PC-9 (cell line): ENCODE measurements around the gene C7orf25. TPM values are rescaled to one million over a fixed set of nuclear protein-coding genes. Genes with fewer than 3 reads are reported as not detected.

Experiments
- BruUV-seq: library from RNA; stranded (reverse); fragments of 400-500 nt; replicated peaks from 2 replicates; lab custom pipeline; 2021; lab: Mats Ljungman, UMichigan
- CTCF ChIA-PET: fragments of 300-600 bp; sonication (Branson Sonifier 250); formaldehyde crosslinking; loops from one replicate; lab custom pipeline; 2022; ENCODE audit warnings: antibody characterized with exemption; lab: Charles Lee
- POLR2A ChIA-PET: fragments of 300-600 bp; sonication (Branson Sonifier 250); formaldehyde crosslinking; loops from one replicate; lab custom pipeline; 2022; ENCODE audit warnings: antibody characterized with exemption; ENCODE audit not compliant: unreplicated experiment; lab: Charles Lee
- DNase-seq, 2 experiments: peaks; one replicate each; pipeline versions ENCODE4 v3.0.0 to v3.0.0-alpha.2; 2015 to 2022; ENCODE audit warnings: mixed read lengths in 1 of 2
- H2AFZ ChIP-seq: fragments of 200-600 bp; sonication (generic); 2 replicates; pipeline ENCODE4 v1.8.1; 2017; ENCODE audit warnings: antibody characterized with exemption
- H3F3A ChIP-seq: fragments of 200-600 bp; sonication (generic); 2 replicates; pipeline ENCODE4 v1.8.1; 2017; ENCODE audit warnings: antibody characterized with exemption, mild to moderate bottlenecking, low read depth; ENCODE audit not compliant: insufficient read depth
- H3K27ac ChIP-seq: fragments of 200-600 bp; sonication (generic); 2 replicates; pipeline ENCODE4 v1.6.1; 2016; ENCODE audit warnings: mixed run types
- H3K27me3 ChIP-seq: fragments of 200-600 bp; sonication (generic); 2 replicates; pipeline ENCODE4 v1.6.1; 2016; ENCODE audit warnings: low read depth, mixed run types; ENCODE audit not compliant: insufficient read depth
- H3K36me3 ChIP-seq: fragments of 200-600 bp; sonication (generic); 2 replicates; pipeline ENCODE4 v1.6.1; 2016; ENCODE audit warnings: low read depth, mixed run types
- H3K4me1 ChIP-seq: fragments of 200-600 bp; sonication (generic); replicated peaks from 2 replicates; pipeline ENCODE4 v1.6.1; 2016; ENCODE audit warnings: mixed run types; ENCODE audit not compliant: insufficient read depth
- H3K4me2 ChIP-seq: fragments of 200-600 bp; sonication (generic); 2 replicates; pipeline ENCODE4 v1.6.1; 2017; ENCODE audit warnings: mixed run types
- H3K4me3 ChIP-seq: fragments of 200-600 bp; sonication (generic); 2 replicates; pipeline ENCODE4 v1.6.1; 2016; ENCODE audit warnings: mixed run types
- H3K79me2 ChIP-seq: fragments of 200-600 bp; sonication (generic); 2 replicates; pipeline ENCODE4 v1.6.1; 2017; ENCODE audit warnings: low read depth, mixed run types
- H3K9me2 ChIP-seq: fragments of 200-600 bp; sonication (generic); 2 replicates; pipeline ENCODE4 v1.8.1; 2017; ENCODE audit warnings: mild to moderate bottlenecking; ENCODE audit not compliant: insufficient read depth
- H3K9me3 ChIP-seq: fragments of 200-600 bp; sonication (generic); 2 replicates; pipeline ENCODE4 v1.8.1; 2016; ENCODE audit warnings: low read depth; ENCODE audit not compliant: insufficient read depth
- H4K20me1 ChIP-seq: fragments of 200-600 bp; sonication (generic); 2 replicates; pipeline ENCODE4 v1.8.1; 2017; ENCODE audit not compliant: insufficient read depth
- EZH2 ChIP-seq: fragments of 200-600 bp; sonication (generic); IDR thresholded peaks from 2 replicates; pipeline ENCODE4 v1.8.0; 2017; ENCODE audit warnings: antibody characterized with exemption, low read depth
- intact Hi-C: fragments of 100-400 bp; cut with micrococcal nuclease; formaldehyde crosslinking; loops from one replicate; pipeline ENCODE4 v1.10.0; 2022; ENCODE audit not compliant: unreplicated experiment
- total RNA-seq: library from RNA; stranded (reverse); gene quantifications from 2 replicates; pipeline ENCODE4 v1.2.3, GENCODE V29; 2021
- TF ChIP-seq, protein P1 (sequence below): fragments of 200-600 bp; sonication (generic); conservative IDR thresholded peaks from 2 replicates; pipeline ENCODE4 v1.6.1; 2017; ENCODE audit warnings: mixed run types, antibody characterized with exemption, mild to moderate bottlenecking, moderate library complexity

The C7orf25 gene
- total RNA-seq, 1 experiment from 2014 or later, result 7.3 TPM

DNA sequence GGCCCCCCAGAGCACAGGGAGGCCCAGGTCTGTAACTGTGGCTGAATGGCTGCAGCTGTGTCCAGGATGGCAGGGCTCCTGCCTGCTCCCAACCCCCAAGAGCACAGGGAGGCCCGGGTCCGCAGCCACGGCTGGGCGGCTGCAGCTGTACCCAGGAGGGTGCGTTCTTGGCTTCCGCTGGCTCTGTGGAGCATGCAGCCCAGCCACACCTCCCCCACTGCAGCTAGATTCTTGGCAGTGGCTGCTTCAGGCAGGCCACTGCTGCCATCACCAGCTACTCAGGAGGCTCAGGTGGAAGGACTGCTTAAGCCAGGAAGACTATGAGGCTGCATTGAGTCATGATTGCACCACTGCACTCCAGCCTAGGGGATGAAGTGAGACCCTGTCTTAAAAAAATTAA is 27.9 kb downstream of the C7orf25 start:
- Histone ChIP-seq H3K4me3 (no peak overlapping the region), H3K27ac (no peak overlapping the region), H3K79me2 (no peaks in the 10 kb centered on the region), H2AFZ (no peak overlapping the region), H3F3A (peaks cover 22% of the 10 kb centered on the region), H3K4me1 (peaks cover 25% of the 10 kb centered on the region), H3K9me2 (no peaks in the 10 kb centered on the region), H3K27me3 (no peaks in the 10 kb centered on the region), H4K20me1 (no peaks in the 10 kb centered on the region), H3K9me3 (no peaks in the 10 kb centered on the region), H3K36me3 (no peaks in the 10 kb centered on the region), H3K4me2 (no peak overlapping the region)
- peak in 1 of 2 experiments; percentile 68 for DNase-seq
- TF ChIP-seq, protein P1, sequence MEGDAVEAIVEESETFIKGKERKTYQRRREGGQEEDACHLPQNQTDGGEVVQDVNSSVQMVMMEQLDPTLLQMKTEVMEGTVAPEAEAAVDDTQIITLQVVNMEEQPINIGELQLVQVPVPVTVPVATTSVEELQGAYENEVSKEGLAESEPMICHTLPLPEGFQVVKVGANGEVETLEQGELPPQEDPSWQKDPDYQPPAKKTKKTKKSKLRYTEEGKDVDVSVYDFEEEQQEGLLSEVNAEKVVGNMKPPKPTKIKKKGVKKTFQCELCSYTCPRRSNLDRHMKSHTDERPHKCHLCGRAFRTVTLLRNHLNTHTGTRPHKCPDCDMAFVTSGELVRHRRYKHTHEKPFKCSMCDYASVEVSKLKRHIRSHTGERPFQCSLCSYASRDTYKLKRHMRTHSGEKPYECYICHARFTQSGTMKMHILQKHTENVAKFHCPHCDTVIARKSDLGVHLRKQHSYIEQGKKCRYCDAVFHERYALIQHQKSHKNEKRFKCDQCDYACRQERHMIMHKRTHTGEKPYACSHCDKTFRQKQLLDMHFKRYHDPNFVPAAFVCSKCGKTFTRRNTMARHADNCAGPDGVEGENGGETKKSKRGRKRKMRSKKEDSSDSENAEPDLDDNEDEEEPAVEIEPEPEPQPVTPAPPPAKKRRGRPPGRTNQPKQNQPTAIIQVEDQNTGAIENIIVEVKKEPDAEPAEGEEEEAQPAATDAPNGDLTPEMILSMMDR, result no peak
- TF ChIP-seq EZH2, result no peak
- intact Hi-C loops, result no loop called here
- ChIA-PET CTCF (no interaction called here), POLR2A (no interaction called here)
- BruUV-seq, result no TSS peak

- Histone ChIP-seq H3K36me3 (no peaks in the 10 kb centered on the region), H3K4me3 (no peak overlapping the region), H3K27ac (no peak overlapping the region), H3K4me2 (no peak overlapping the region), H2AFZ (no peak overlapping the region), H3K9me2 (no peaks in the 10 kb centered on the region), H4K20me1 (no peaks in the 10 kb centered on the region), H3K9me3 (no peaks in the 10 kb centered on the region), H3F3A (no peaks in the 10 kb centered on the region), H3K27me3 (no peaks in the 10 kb centered on the region), H3K79me2 (no peaks in the 10 kb centered on the region), H3K4me1 (peaks cover 6% of the 10 kb centered on the region)
- CTCF ChIA-PET, result no interaction called here
- no TSS peak for BruUV-seq
- TF ChIP-seq EZH2, result no peak
- TF ChIP-seq, protein P1, result no peak
- DNase-seq, result no peak
- POLR2A ChIA-PET, result no interaction called here
- intact Hi-C loops, result no loop called here
Observed at GRCh38 chr7:42880392-42880791, 31.5 kb downstream of the C7orf25 start.

GRCh38 chr7:42878303-42878702 is 33.6 kb downstream of the C7orf25 start:
- TF ChIP-seq EZH2, result no peak
- TF ChIP-seq, protein P1, result no peak
- ChIA-PET CTCF (no interaction called here), POLR2A (no interaction called here)

More at GRCh38 chr7:42878303-42878702, 33.6 kb downstream of the C7orf25 start:
- no peak overlapping the region for H3K27ac ChIP-seq
- no peaks in the 10 kb centered on the region for H3K36me3 ChIP-seq
- no peak overlapping the region for H2AFZ ChIP-seq
- H3K79me2 ChIP-seq, result no peaks in the 10 kb centered on the region
- intact Hi-C loops, result no loop called here
- no peaks in the 10 kb centered on the region for H3K4me1 ChIP-seq
- no peaks in the 10 kb centered on the region for H3F3A ChIP-seq
- no peaks in the 10 kb centered on the region for H4K20me1 ChIP-seq
- no peak for DNase-seq
- H3K4me3 ChIP-seq, result no peak overlapping the region
- no peaks in the 10 kb centered on the region for H3K9me3 ChIP-seq
- H3K9me2 ChIP-seq, result no peaks in the 10 kb centered on the region
- no peak overlapping the region for H3K4me2 ChIP-seq
- no peaks in the 10 kb centered on the region for H3K27me3 ChIP-seq
- BruUV-seq, result no TSS peak
